GM12891 (cell line): ENCODE results near the gene CDC20.
"Not testable (repeated sequence)": the region's sequence is repeated elsewhere in the genome, so short reads cannot be mapped to it uniquely, and the experiment has no call there.

Source experiments
- DNase-seq: peaks from one replicate; pipeline ENCODE4 v3.0.0; 2011; ENCODE audit warnings: low spot score; ENCODE audit not compliant: insufficient read length
- FAIRE-seq: peaks from 2 replicates; lab custom pipeline; 2011; peaks lifted over from hg19 to GRCh38; lab: Jason Lieb, UNC
- PAX5 ChIP-seq: IDR thresholded peaks from 2 replicates; pipeline ENCODE4 v1.6.1; 2011; ENCODE audit warnings: low read length, moderate library complexity, mild to moderate bottlenecking; ENCODE audit not compliant: insufficient read depth, severe bottlenecking
- POLR2A ChIP-seq: IDR thresholded peaks from 2 replicates; pipeline ENCODE4 v1.6.1; 2011; ENCODE audit warnings: low read depth, low read length, control low read depth
- POLR2AphosphoS5 ChIP-seq: IDR thresholded peaks from 2 replicates; pipeline ENCODE4 v1.6.1; 2011; ENCODE audit warnings: low read depth, low read length, control low read depth
- POU2F2 ChIP-seq: IDR thresholded peaks from 2 replicates; pipeline ENCODE4 v1.6.1; 2011; ENCODE audit warnings: low read depth, mild to moderate bottlenecking, control low read depth, low read length, moderate library complexity
- SPI1 ChIP-seq: IDR thresholded peaks from 2 replicates; pipeline ENCODE4 v1.6.1; 2011; ENCODE audit warnings: low read depth, low read length, control low read depth
- TAF1 ChIP-seq: IDR thresholded peaks from 2 replicates; pipeline ENCODE4 v1.6.1; 2011; ENCODE audit warnings: low read depth, low read length, control low read depth

Gene CDC20

GRCh38 chr1:43388613-43389012, 29.8 kb downstream of the CDC20 start:
- DNase-seq (no peak), FAIRE-seq (no peak)
- TF ChIP-seq POLR2AphosphoS5 (no peak), PAX5 (no peak), SPI1 (no peak), TAF1 (no peak), POLR2A (no peak), POU2F2 (no peak)

GRCh38 chr1:43389326-43390313, 30.8 kb downstream of the CDC20 start, which contains the start of the genes MED8 and SZT2:
Gene MED8, minus strand, starts transcription at chr1:43389800. Its CDS starts 36 bp downstream, at chr1:43389764.
Gene SZT2, plus strand, starts transcription at chr1:43389899. Its CDS starts 70 bp downstream, at chr1:43389969.
- DNase-seq (peak; percentile 93), FAIRE-seq (peak; percentile 94)
- TF ChIP-seq SPI1 (peak; percentile 86), PAX5 (peak; percentile 12), POLR2AphosphoS5 (peak; percentile 78), TAF1 (peak; percentile 62; the same call in 1 of the 2 replicates), POU2F2 (no peak), POLR2A (peak; percentile 85)

GRCh38 chr1:43392702-43393101, 33.9 kb downstream of the CDC20 start:
- DNase-seq: no peak
- no peak for FAIRE-seq
- TF ChIP-seq POLR2AphosphoS5 (no peak), SPI1 (no peak), POLR2A (no peak), POU2F2 (no peak), TAF1 (no peak), PAX5 (no peak)

GRCh38 chr1:43395523-43395922, 36.7 kb downstream of the CDC20 start:
- TF ChIP-seq TAF1 (no peak), POLR2AphosphoS5 (no peak), POLR2A (no peak), SPI1 (no peak), PAX5 (no peak), POU2F2 (no peak)
- FAIRE-seq (no peak), DNase-seq (no peak)

- TF ChIP-seq SPI1: no peak
- TF ChIP-seq TAF1: no peak
- TF ChIP-seq PAX5: no peak
- no peak for TF ChIP-seq POLR2A
- no peak for TF ChIP-seq POU2F2
- TF ChIP-seq POLR2AphosphoS5: no peak
- DNase-seq (no peak), FAIRE-seq (no peak)
Measured at GRCh38 chr1:43396059-43396458, 37.3 kb downstream of the CDC20 start.

GRCh38 chr1:43398227-43398626, 39.4 kb downstream of the CDC20 start:
- FAIRE-seq (no peak), DNase-seq (no peak)
- TF ChIP-seq TAF1: no peak
- TF ChIP-seq SPI1: no peak
- TF ChIP-seq PAX5: no peak
- no peak for TF ChIP-seq POLR2AphosphoS5
- no peak for TF ChIP-seq POU2F2
- no peak for TF ChIP-seq POLR2A

GRCh38 chr1:43400441-43400840, 41.7 kb downstream of the CDC20 start:
- FAIRE-seq, DNase-seq: not testable (repeated sequence)

- no peak for TF ChIP-seq PAX5
- TF ChIP-seq SPI1: no peak
- TF ChIP-seq POU2F2: no peak
- TF ChIP-seq POLR2AphosphoS5: no peak
- no peak for TF ChIP-seq POLR2A
- no peak for TF ChIP-seq TAF1
- FAIRE-seq (no peak), DNase-seq (no peak)
Measured at GRCh38 chr1:43402089-43402865, 43.5 kb downstream of the CDC20 start.

- TF ChIP-seq POLR2AphosphoS5 (no peak), TAF1 (no peak), PAX5 (no peak), SPI1 (no peak), POU2F2 (no peak), POLR2A (no peak)
- DNase-seq: no peak
- FAIRE-seq: no peak
Measured at GRCh38 chr1:43404353-43404752, 45.6 kb downstream of the CDC20 start.
